Hepatocyte (in vitro differentiated cells): Measurements from ENCODE around the gene CSTF3.

Source experiments
- CTCF ChIP-seq: fragments of 200-600 bp; sonication (generic); IDR thresholded peaks from 2 replicates; pipeline ENCODE4 v1.5.1; 2016; ENCODE audit warnings: antibody characterized with exemption, mild to moderate bottlenecking; ENCODE audit not compliant: poor library complexity
- EZH2phosphoT487 ChIP-seq: fragments of 200-600 bp; sonication (generic); IDR thresholded peaks from one replicate; pipeline ENCODE4 v1.6.1; 2018; ENCODE audit warnings: antibody characterized with exemption, mild to moderate bottlenecking, low read depth, moderate library complexity; ENCODE audit not compliant: unreplicated experiment, severe bottlenecking

DNA sequence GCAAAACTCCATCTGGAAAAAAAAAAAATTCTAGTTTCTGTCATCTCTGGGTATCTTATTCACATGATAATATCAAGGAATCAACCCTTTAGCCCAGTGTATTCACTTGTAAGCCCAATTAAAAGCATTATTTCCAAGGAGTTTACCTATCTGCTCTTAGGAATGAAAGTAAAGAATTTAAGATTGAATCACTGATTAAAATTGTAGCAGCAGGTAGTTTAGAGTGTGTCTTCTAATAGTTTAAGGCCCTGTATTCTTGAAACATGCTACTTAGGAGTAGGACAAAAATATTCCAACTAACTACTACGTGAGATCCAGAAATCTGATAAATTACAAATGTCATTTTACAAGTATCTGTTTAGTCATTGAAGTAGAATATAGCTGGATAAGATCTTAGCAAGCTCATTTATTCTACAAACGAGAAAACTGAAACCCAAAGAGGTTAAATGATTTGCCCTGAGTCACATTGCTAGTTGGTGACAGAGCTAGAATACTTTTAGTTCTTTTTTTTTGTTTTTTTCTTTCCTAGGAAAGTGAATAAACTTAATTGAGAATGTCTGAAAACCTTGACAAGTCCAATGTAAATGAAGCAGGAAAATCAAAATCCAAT is 118.0 kb downstream of the CSTF3 start:
- TF ChIP-seq CTCF (no peak), EZH2phosphoT487 (no peak)
